Fibroblast of villous mesenchyme (primary cell): ENCODE results near the gene IGF2R. TPM values are rescaled to one million over a fixed set of nuclear protein-coding genes. Genes with fewer than 3 reads are reported as not detected.
A peak's percentile ranks its signal among the peaks of the same experiment; 100 is the strongest.

Source experiments
- DNase-seq: peaks from one replicate; pipeline ENCODE4 v3.0.0-alpha.2; 2010; ENCODE audit warnings: low read depth
- H3K4me3 ChIP-seq: 2 replicates; pipeline ENCODE4 v1.5.1; 2011; ENCODE audit warnings: low read depth, mild to moderate bottlenecking, low read length
- CTCF ChIP-seq: IDR thresholded peaks from 2 replicates; pipeline ENCODE4 v1.5.1; 2012; ENCODE audit warnings: low read depth, mild to moderate bottlenecking, low read length; ENCODE audit not compliant: insufficient read depth
- total RNA-seq: library from RNA; depleted of rRNA; stranded (reverse); fragments of >200 nt; gene quantifications from 2 replicates; pipeline ENCODE4 v1.2.3, GENCODE V29; 2012

The IGF2R gene
- total RNA-seq, 1 donor: 132 TPM

DNA sequence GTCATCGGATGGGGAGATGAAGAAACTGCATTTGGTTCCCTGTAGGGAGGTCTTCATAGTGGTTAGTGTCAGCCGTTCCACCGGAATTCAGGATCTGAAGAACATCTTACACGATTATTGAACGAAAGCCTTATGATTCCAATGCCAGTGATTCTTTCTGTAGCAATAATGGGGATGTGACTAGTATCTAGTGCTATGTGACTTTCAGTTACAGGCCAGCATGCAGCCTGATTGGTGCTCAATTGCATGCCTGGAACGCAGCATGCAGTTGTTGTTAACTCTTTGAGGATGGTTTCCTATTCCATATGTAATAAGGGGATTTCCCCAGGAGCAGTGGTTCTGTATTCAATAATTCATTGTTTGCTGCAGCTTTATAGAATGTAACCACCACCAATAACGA is 81.1 kb downstream of the IGF2R start:
- no peak for DNase-seq
- no peak for TF ChIP-seq CTCF
- H3K4me3 ChIP-seq: no peak overlapping the region

DNA sequence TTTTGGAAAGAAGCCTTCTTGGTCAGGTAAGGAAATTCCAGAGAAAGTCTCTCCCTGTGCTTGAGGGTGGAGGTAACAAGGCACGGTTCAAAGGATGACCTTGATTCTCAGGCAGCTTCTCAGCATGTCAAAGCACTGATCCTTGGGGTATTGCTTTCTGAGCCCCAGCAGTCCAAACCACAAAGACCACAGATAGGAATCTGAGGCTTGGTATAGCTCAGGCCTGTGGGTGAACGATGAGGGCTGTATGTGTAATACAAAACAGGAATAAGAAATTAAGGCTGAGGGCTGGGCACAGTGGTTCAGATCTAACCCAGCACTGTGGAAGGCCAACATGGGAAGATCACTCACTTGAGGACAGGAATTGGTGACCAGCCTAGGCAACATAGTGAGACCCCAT is 82.5 kb downstream of the IGF2R start:
- TF ChIP-seq CTCF: no peak
- no peak for DNase-seq
- no peak overlapping the region for H3K4me3 ChIP-seq

- no peak overlapping the region for H3K4me3 ChIP-seq
- DNase-seq: no peak
- TF ChIP-seq CTCF: no peak
Observed at GRCh38 chr6:160054271-160054670, 85.4 kb downstream of the IGF2R start.

- no peak for TF ChIP-seq CTCF
- DNase-seq: no peak
- no peak overlapping the region for H3K4me3 ChIP-seq
Observed at GRCh38 chr6:160054913-160055312, 86.0 kb downstream of the IGF2R start.

GRCh38 chr6:160055378-160055777 is 86.5 kb downstream of the IGF2R start:
- H3K4me3 ChIP-seq: no peak overlapping the region
- DNase-seq: no peak
- TF ChIP-seq CTCF: no peak

DNA sequence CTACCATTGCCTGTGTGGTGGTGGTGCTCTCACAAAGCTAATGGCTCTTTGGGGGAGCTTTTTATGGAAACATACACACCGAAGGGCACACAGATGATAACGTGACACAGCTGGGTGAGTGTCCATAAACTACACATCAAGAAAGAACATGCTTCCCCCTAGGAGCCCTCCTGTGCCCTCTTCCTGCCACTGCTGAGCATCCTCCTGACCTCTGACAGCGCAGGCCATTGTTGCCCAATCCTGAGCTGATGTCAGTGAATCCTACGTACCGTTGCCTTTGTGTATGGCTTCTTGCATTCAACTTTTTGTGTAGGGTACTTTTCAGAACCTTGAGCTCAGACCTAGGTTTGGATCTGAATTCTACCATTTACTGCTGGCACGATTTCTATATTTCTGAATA is 86.9 kb downstream of the IGF2R start:
- DNase-seq: peak; percentile 55
- H3K4me3 ChIP-seq: no peak overlapping the region

More for the DNA sequence above, 86.9 kb downstream of the IGF2R start:
- no peak for TF ChIP-seq CTCF
